H9 (cell line): Measurements from ENCODE around the gene IER5. TPM values are rescaled to one million over a fixed set of nuclear protein-coding genes. Genes with fewer than 3 reads are reported as not detected.

Source experiments
- DNase-seq: peaks from one replicate; pipeline ENCODE4 v3.0.0-alpha.2; 2017
- H2AFZ ChIP-seq: one replicate; pipeline ENCODE4 v1.6.1; 2013; ENCODE audit warnings: mild to moderate bottlenecking, low read length, control low read depth, moderate library complexity
- H2AK5ac ChIP-seq: 2 replicates; pipeline ENCODE4 v1.6.1; 2013; ENCODE audit warnings: low read length, control low read depth, mixed read lengths; ENCODE audit not compliant: insufficient read length
- H2BK120ac ChIP-seq: one replicate; pipeline ENCODE4 v1.6.1; 2013; ENCODE audit warnings: low read depth, mild to moderate bottlenecking, low read length, control low read depth, inconsistent platforms; ENCODE audit not compliant: poor library complexity, severe bottlenecking
- H2BK12ac ChIP-seq: 2 replicates; pipeline ENCODE4 v1.6.1; 2013; ENCODE audit warnings: low read length, control low read depth, mixed read lengths, low read depth; ENCODE audit not compliant: insufficient read length
- H2BK15ac ChIP-seq: 2 replicates; pipeline ENCODE4 v1.6.1; 2013; ENCODE audit warnings: low read depth, low read length, control low read depth
- H2BK20ac ChIP-seq: one replicate; pipeline ENCODE4 v1.6.1; 2013; ENCODE audit warnings: low read depth, mild to moderate bottlenecking, low read length, control low read depth, inconsistent platforms; ENCODE audit not compliant: poor library complexity, severe bottlenecking
- H2BK5ac ChIP-seq: 2 replicates; pipeline ENCODE4 v1.6.1; 2013; ENCODE audit warnings: low read length, control low read depth, mixed read lengths; ENCODE audit not compliant: insufficient read length
- H3K14ac ChIP-seq: 2 replicates; pipeline ENCODE4 v1.6.1; 2013; ENCODE audit warnings: low read length, control low read depth; ENCODE audit not compliant: insufficient read depth
- H3K18ac ChIP-seq: 2 replicates; pipeline ENCODE4 v1.6.1; 2013; ENCODE audit warnings: low read depth, mild to moderate bottlenecking, mixed read lengths, low read length, control low read depth; ENCODE audit not compliant: insufficient read length
- H3K23ac ChIP-seq: 2 replicates; pipeline ENCODE4 v1.6.1; 2013; ENCODE audit warnings: low read length, control low read depth, mixed read lengths, low read depth; ENCODE audit not compliant: insufficient read length
- H3K23me2 ChIP-seq: 2 replicates; pipeline ENCODE4 v1.6.1; 2013; ENCODE audit warnings: low read depth, mild to moderate bottlenecking, mixed read lengths, low read length, control low read depth; ENCODE audit not compliant: insufficient read length, poor library complexity, severe bottlenecking
- H3K27ac ChIP-seq: 2 replicates; pipeline ENCODE4 v1.5.1; 2013; ENCODE audit warnings: low read length, control low read depth, mixed read lengths, low read depth; ENCODE audit not compliant: insufficient read length
- H3K27me3 ChIP-seq: 2 replicates; pipeline ENCODE4 v1.6.1; 2013; ENCODE audit warnings: low read length, control low read depth, inconsistent platforms; ENCODE audit not compliant: insufficient read depth
- H3K4ac ChIP-seq: 2 replicates; pipeline ENCODE4 v1.6.1; 2013; ENCODE audit warnings: low read depth, mild to moderate bottlenecking, control low read depth, inconsistent platforms, low read length, moderate library complexity
- H3K4me1 ChIP-seq: 2 replicates; pipeline ENCODE4 v1.6.1; 2013; ENCODE audit warnings: low read length, control low read depth, inconsistent platforms; ENCODE audit not compliant: insufficient read depth
- H3K4me2 ChIP-seq: 2 replicates; pipeline ENCODE4 v1.6.1; 2013; ENCODE audit warnings: low read length, control low read depth, mixed read lengths; ENCODE audit not compliant: insufficient read length, insufficient read depth
- H3K56ac ChIP-seq: 2 replicates; pipeline ENCODE4 v1.6.1; 2013; ENCODE audit warnings: low read depth, mild to moderate bottlenecking, mixed read lengths, low read length, control low read depth; ENCODE audit not compliant: insufficient read length
- H3K79me1 ChIP-seq: 2 replicates; pipeline ENCODE4 v1.6.1; 2013; ENCODE audit warnings: low read depth, mild to moderate bottlenecking, moderate library complexity, low read length, control low read depth, inconsistent platforms; ENCODE audit not compliant: insufficient read depth, poor library complexity, severe bottlenecking
- H3K79me2 ChIP-seq: 2 replicates; pipeline ENCODE4 v1.6.1; 2013; ENCODE audit warnings: low read length, control low read depth, inconsistent platforms; ENCODE audit not compliant: insufficient read depth
- H3K9ac ChIP-seq: 2 replicates; pipeline ENCODE4 v1.6.1; 2013; ENCODE audit warnings: low read length, control low read depth, mixed read lengths; ENCODE audit not compliant: insufficient read length; ENCODE audit errors: extremely low read depth
- H3K9me3 ChIP-seq: one replicate; pipeline ENCODE4 v1.6.1; 2013; ENCODE audit warnings: low read depth, low read length, inconsistent platforms; ENCODE audit not compliant: control insufficient read depth
- H3T11ph ChIP-seq: one replicate; pipeline ENCODE4 v1.6.1; 2013; ENCODE audit warnings: mild to moderate bottlenecking, low read length, control low read depth, inconsistent platforms
- H4K20me1 ChIP-seq: one replicate; pipeline ENCODE4 v1.6.1; 2013; ENCODE audit not compliant: control insufficient read depth, insufficient read length, insufficient read depth
- H4K5ac ChIP-seq: 2 replicates; pipeline ENCODE4 v1.6.1; 2013; ENCODE audit warnings: low read depth, mild to moderate bottlenecking, mixed read lengths, low read length, control low read depth; ENCODE audit not compliant: insufficient read length
- H4K8ac ChIP-seq: replicated peaks from 2 replicates; pipeline ENCODE4 v1.6.1; 2013; ENCODE audit warnings: low read length, control low read depth, mixed read lengths, low read depth; ENCODE audit not compliant: insufficient read length
- H4K91ac ChIP-seq: 2 replicates; pipeline ENCODE4 v1.6.1; 2013; ENCODE audit warnings: low read depth, mild to moderate bottlenecking, moderate library complexity, mixed read lengths, low read length, control low read depth; ENCODE audit not compliant: insufficient read length
- H3K27ac Mint-ChIP-seq, 3 experiments: 2 replicates in 2 of 3; 3 replicates in 1 of 3; pipeline ENCODE4 v1.8.0; 2020 to 2021; ENCODE audit warnings: mixed read lengths in 3 of 3, mild to moderate bottlenecking in 1 of 3, moderate library complexity in 1 of 3
- H3K27me3 Mint-ChIP-seq: 2 replicates; pipeline ENCODE4 v1.8.0; 2021; ENCODE audit warnings: low read depth, mild to moderate bottlenecking, moderate library complexity, mixed read lengths
- H3K36me3 Mint-ChIP-seq, 3 experiments: 2 replicates in 2 of 3; 3 replicates in 1 of 3; pipeline ENCODE4 v1.8.0; 2020 to 2021; ENCODE audit warnings: low read depth in 3 of 3, mixed read lengths in 3 of 3; ENCODE audit not compliant: insufficient read depth in 1 of 3
- H3K4me1 Mint-ChIP-seq, 2 experiments: 2 replicates each; pipeline ENCODE4 v1.8.0; 2020; ENCODE audit warnings: mixed read lengths in 2 of 2
- H3K4me3 Mint-ChIP-seq, 2 experiments: 2 replicates in 1 of 2; 3 replicates in 1 of 2; pipeline ENCODE4 v1.8.0; 2020 to 2021; ENCODE audit warnings: mild to moderate bottlenecking in 2 of 2, mixed read lengths in 2 of 2, moderate library complexity in 1 of 2
- H3K9me3 Mint-ChIP-seq, 2 experiments: 2 replicates in 1 of 2; 3 replicates in 1 of 2; pipeline ENCODE4 v1.8.0; 2020; ENCODE audit warnings: mild to moderate bottlenecking in 2 of 2, mixed read lengths in 2 of 2, moderate library complexity in 1 of 2
- WGBS: extraction: QIAGEN DNeasy Blood & Tissue Kit; methylation state at CpG from one replicate; pipeline ENCODE4 v1.1.7; 2013; ENCODE audit warnings: missing lambda C conversion rate, low lambda C conversion rate, mixed read lengths; ENCODE audit not compliant: insufficient read length; ENCODE audit errors: extremely low coverage; 5-methylcytosine and 5-hydroxymethylcytosine counted together
- total RNA-seq: library from RNA; stranded (reverse); gene quantifications from 2 replicates; pipeline ENCODE4 v1.2.1, GENCODE V29; 2021
- TF ChIP-seq, protein P1 (sequence below): fragments of 200-600 bp; sonication (generic); conservative IDR thresholded peaks from 3 replicates; pipeline ENCODE4 v1.8.0; 2021; ENCODE audit warnings: antibody characterized with exemption, mild to moderate bottlenecking

Gene IER5
- total RNA-seq, 1 experiment from 2014 or later = 6.7 TPM

DNA sequence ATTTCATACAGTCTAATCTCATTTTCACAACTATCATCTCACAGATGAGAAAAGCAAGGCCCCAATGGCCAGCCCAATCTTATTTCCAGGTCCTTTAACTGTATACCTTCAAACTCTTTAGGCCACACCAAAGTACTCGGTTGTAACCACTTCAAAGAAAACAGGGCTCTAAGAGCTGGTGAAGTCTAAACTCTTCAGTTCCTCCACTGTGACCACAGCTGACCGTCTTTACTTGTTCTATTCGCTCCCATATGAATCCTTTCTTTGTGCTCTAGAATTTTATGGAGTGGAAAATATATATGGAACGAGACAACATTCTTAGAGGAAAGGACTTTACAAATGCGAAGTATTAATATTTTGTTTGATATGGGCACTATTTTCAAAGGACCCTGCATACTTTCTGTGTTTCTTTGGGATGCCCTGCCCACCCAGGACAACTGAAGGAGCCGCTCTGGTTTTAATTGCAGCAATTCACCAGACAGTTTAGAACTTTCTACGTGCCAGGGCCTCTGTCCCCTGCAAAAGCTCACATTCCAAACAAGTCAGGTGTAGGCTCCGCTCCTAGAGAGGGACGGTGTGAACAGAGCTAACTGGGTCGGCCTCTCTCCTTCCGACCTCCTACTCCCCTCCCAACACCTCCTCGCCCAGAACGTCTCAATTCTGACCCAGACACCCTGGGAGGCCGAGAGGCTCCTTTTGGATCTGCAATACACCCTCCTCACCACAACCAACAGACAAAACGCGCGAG is 15.7 kb downstream of the IER5 start:
- Histone ChIP-seq H3K4ac (no peak overlapping the region), H3K79me2 (no peaks in the 10 kb centered on the region), H3K27me3 (peaks cover 21% of the 10 kb centered on the region; the same call in 1 of the 2 replicates), H3K18ac (peak overlapping the region; percentile 12), H3K4me2 (peak overlapping the region; percentile 87), H2AK5ac (no peak overlapping the region), H4K5ac (no peak overlapping the region), H2BK5ac (no peak overlapping the region), H3K14ac (peak overlapping the region; percentile 10), H3K23me2 (peaks cover 9% of the 10 kb centered on the region), H3T11ph (no peak overlapping the region), H4K8ac (no peak overlapping the region), H3K4me1 (peaks cover 15% of the 10 kb centered on the region; the same call in 1 of the 2 replicates), H2AFZ (no peak overlapping the region), H3K23ac (no peak overlapping the region), H2BK120ac (no peak overlapping the region), H2BK15ac (no peak overlapping the region), H3K79me1 (no peaks in the 10 kb centered on the region), H3K56ac (no peak overlapping the region), H3K9me3 (no peaks in the 10 kb centered on the region), H2BK12ac (no peak overlapping the region), H3K27ac (no peak overlapping the region), H4K20me1 (no peaks in the 10 kb centered on the region), H3K9ac (peak overlapping the region; percentile 35), H4K91ac (no peak overlapping the region), H2BK20ac (no peak overlapping the region)
- Mint-ChIP-seq H3K4me1 (peaks cover 77 to 79% of the 10 kb centered on the region in 2 experiments), H3K9me3 (peaks cover 0 to 4% of the 10 kb centered on the region in 2 experiments; a peak in 2 of 5 replicates), H3K27ac (peak overlapping the region in 2 of 3 experiments; percentile 80 to 93; a peak in 2 of 7 replicates), H3K36me3 (no peaks in the 10 kb centered on the region; a peak in 2 of 7 replicates), H3K4me3 (peak overlapping the region; percentile 78 to 91), H3K27me3 (peaks cover 66% of the 10 kb centered on the region)
- no peak for DNase-seq
- TF ChIP-seq, protein P1, sequence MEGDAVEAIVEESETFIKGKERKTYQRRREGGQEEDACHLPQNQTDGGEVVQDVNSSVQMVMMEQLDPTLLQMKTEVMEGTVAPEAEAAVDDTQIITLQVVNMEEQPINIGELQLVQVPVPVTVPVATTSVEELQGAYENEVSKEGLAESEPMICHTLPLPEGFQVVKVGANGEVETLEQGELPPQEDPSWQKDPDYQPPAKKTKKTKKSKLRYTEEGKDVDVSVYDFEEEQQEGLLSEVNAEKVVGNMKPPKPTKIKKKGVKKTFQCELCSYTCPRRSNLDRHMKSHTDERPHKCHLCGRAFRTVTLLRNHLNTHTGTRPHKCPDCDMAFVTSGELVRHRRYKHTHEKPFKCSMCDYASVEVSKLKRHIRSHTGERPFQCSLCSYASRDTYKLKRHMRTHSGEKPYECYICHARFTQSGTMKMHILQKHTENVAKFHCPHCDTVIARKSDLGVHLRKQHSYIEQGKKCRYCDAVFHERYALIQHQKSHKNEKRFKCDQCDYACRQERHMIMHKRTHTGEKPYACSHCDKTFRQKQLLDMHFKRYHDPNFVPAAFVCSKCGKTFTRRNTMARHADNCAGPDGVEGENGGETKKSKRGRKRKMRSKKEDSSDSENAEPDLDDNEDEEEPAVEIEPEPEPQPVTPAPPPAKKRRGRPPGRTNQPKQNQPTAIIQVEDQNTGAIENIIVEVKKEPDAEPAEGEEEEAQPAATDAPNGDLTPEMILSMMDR = no peak
- WGBS = no CpG with 5 or more reads among the region's 17 CpGs
